OCI-LY1 (cell line): Measurements from ENCODE around the gene DENND1A.

ENCODE experiments used
- CTCF ChIP-seq: fragments of 200-600 bp; sonication (generic), shearing (Covaris generic); IDR thresholded peaks from 2 replicates; pipeline ENCODE4 v1.5.1; 2017; ENCODE audit warnings: mild to moderate bottlenecking, antibody characterized with exemption, low read length, moderate library complexity, mixed read lengths
- EZH2 ChIP-seq: fragments of 200-600 bp; sonication (generic), shearing (Covaris generic); IDR thresholded peaks from 2 replicates; pipeline ENCODE4 v1.8.0; 2017; ENCODE audit warnings: borderline replicate concordance, mixed run types, mild to moderate bottlenecking, antibody characterized with exemption, low read length, moderate library complexity, mixed read lengths

DNA sequence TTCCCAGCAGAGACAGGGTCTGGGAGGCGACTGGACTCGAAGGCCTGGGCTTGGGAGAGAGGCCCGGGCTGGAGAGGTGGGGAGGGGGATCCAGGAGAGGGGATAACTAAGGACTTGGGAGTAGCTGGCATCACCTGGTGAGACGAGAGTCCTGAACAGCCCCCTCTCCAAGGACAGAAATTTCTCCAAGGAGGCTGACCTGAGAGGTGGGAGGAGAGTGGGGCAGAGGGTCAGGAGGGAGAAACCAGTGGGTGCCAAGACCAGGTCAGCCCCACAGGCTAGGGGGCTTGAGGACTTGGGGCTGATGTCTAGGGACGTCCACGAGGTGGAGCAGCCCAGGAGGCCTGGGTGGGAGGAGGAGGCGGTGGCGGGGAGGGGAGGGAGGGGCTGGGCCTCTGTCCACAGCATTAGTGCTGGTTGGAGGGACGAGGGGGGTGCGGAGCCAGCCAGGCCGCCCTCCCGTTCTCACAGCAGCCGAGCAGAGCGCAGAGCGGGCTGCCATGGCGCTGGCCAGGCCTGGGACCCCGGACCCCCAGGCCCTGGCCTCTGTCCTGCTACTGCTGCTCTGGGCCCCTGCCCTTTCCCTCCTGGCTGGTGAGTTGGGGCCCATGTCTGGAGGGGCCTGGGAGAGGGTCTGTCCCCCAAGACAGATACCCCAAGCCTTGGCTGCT is 574.0 kb downstream of the DENND1A start, which contains the start of gene CRB2:
- TF ChIP-seq CTCF (no peak), EZH2 (no peak)
